C4-2B (cell line): ENCODE results near the gene CACNA2D1.

Experiments
- H3K27ac ChIP-seq: fragments of 450-650 bp; 2 replicates; pipeline ENCODE4 v1.5.1; 2017
- CTCF ChIP-seq: fragments of 450-650 bp; conservative IDR thresholded peaks from 2 replicates; pipeline ENCODE4 v1.5.1; 2017; ENCODE audit warnings: mild to moderate bottlenecking
- ZFX ChIP-seq: fragments of 450-650 bp; IDR thresholded peaks from 2 replicates; pipeline ENCODE4 v1.6.1; 2017

Gene CACNA2D1

GRCh38 chr7:81924494-81924893 lies 519.1 kb downstream of the CACNA2D1 start:
- H3K27ac ChIP-seq, result no peak overlapping the region
- TF ChIP-seq CTCF (no peak), ZFX (no peak)

- no peak overlapping the region for H3K27ac ChIP-seq
- TF ChIP-seq CTCF, result no peak
- no peak for TF ChIP-seq ZFX
Observed at GRCh38 chr7:81919494-81919893, 524.1 kb downstream of the CACNA2D1 start.

- H3K27ac ChIP-seq, result no peak overlapping the region
- TF ChIP-seq CTCF, result no peak
- no peak for TF ChIP-seq ZFX
Observed at GRCh38 chr7:81908220-81908619, 535.4 kb downstream of the CACNA2D1 start.

- H3K27ac ChIP-seq, result no peak overlapping the region
- TF ChIP-seq CTCF, result no peak
- no peak for TF ChIP-seq ZFX
Observed at GRCh38 chr7:81903115-81903514, 540.5 kb downstream of the CACNA2D1 start.

- no peak overlapping the region for H3K27ac ChIP-seq
- TF ChIP-seq CTCF, result no peak
- TF ChIP-seq ZFX, result no peak
Observed at GRCh38 chr7:81902536-81902935, 541.0 kb downstream of the CACNA2D1 start.
